Sigmoid colon (tissue), 7 donors: ENCODE results near the gene CD36. TPM values are rescaled to one million over a fixed set of nuclear protein-coding genes. Genes with fewer than 3 reads are reported as not detected.

Source experiments
- DNase-seq: peaks from one replicate; pipeline ENCODE4 v3.0.0-alpha.2; 2019
- H3K27ac ChIP-seq, 4 donors: fragments of 200-600 bp; sonication (generic); one replicate each; pipeline ENCODE4 v1.5.1; 2016 to 2019; ENCODE audit warnings: mild to moderate bottlenecking in 1 of 4
- H3K27me3 ChIP-seq, 3 donors: fragments of 200-600 bp; sonication (generic); one replicate each; pipeline ENCODE4 v1.5.1; 2019; ENCODE audit warnings: mild to moderate bottlenecking in 1 of 3
- H3K36me3 ChIP-seq, 4 donors: fragments of 200-600 bp; sonication (generic); one replicate each; pipeline ENCODE4 v1.5.1; 2016 to 2019
- H3K4me1 ChIP-seq, 4 donors: fragments of 200-600 bp; sonication (generic); one replicate each; pipeline ENCODE4 v1.5.1; 2017 to 2019
- H3K4me3 ChIP-seq, 4 donors: fragments of 200-600 bp; sonication (generic); one replicate each; pipeline ENCODE4 v1.5.1; 2017 to 2019; ENCODE audit warnings: mild to moderate bottlenecking in 2 of 4, moderate library complexity in 1 of 4
- H3K9me3 ChIP-seq, 4 donors: fragments of 200-600 bp in 3 of 4; sonication (generic) in 3 of 4; one replicate each; pipeline versions ENCODE4 v1.5.1 to v1.6.1; 2013 to 2019
- EP300 ChIP-seq, 4 donors: sonication (generic); formaldehyde crosslinking; IDR thresholded peaks; one replicate each; pipeline ENCODE4 v1.6.1; 2017; ENCODE audit warnings: antibody characterized with exemption in 4 of 4
- POLR2A ChIP-seq, 2 donors: fragments of 450-650 bp; IDR thresholded peaks; one replicate each; pipeline ENCODE4 v1.6.1; 2016; ENCODE audit warnings: antibody characterized with exemption in 2 of 2, mild to moderate bottlenecking in 2 of 2, moderate library complexity in 2 of 2
- POLR2AphosphoS5 ChIP-seq, 4 donors: sonication (generic); formaldehyde crosslinking; IDR thresholded peaks; one replicate each; pipeline ENCODE4 v1.6.1; 2017; ENCODE audit warnings: antibody characterized with exemption in 4 of 4
- WGBS, 2 donors: extraction: QIAGEN DNeasy Blood & Tissue Kit; methylation state at CpG; one replicate each; pipeline ENCODE4 v1.1.7; 2013; 5-methylcytosine and 5-hydroxymethylcytosine counted together
- intact Hi-C: fragments of 100-400 bp; cut with DNase I; formaldehyde crosslinking; loops from one replicate; pipeline ENCODE4 v1.15.1; 2023
- polyA plus RNA-seq, 3 donors: library from polyadenylated mRNA; stranded (reverse); fragments of 200-250 nt; gene quantifications; one replicate each; pipeline ENCODE4 v1.2.3, GENCODE V29; 2013
- total RNA-seq, 4 donors: library from RNA; depleted of rRNA; stranded (reverse); fragments of >200 nt; gene quantifications; one replicate each; pipeline ENCODE4 v1.1.0, GENCODE V29; 2016
- TF ChIP-seq, protein P1 (sequence below), 4 experiments: fragments of 450-650 bp in 3 of 4; fragments of 200-600 bp in 1 of 4; IDR thresholded peaks; one replicate each; pipeline ENCODE4 v1.5.1; 2016 to 2019; ENCODE audit warnings: antibody characterized with exemption in 4 of 4, mild to moderate bottlenecking in 3 of 4, moderate library complexity in 2 of 4
- donor health status: healthy with polysubstance abuse.
- donor health status: Bipolar disorder and iron deficiency.
- donor health status: healthy.

The CD36 gene
- total and polyA plus RNA-seq, 7 donors = 21.6 to 126 (median 58.9) TPM

DNA sequence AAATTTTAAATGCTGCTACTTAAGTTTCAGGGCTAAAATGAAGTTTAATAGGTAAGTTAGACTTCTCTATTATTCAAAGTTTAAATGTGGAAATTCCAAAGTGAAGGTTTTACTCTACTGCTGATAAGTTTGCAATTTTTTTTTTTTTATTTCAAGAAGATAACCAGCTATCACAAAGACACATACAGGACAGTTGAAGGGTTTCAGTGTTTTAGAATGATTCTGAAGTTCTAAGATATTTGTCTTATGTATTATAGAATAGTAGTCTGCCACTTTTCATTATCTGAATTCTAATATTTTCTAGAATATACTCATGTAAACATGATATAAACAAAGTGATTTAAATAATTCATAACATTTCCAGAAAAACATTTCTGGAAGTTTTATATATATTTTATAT is 7.0 kb upstream of the CD36 start:
- H3K36me3 ChIP-seq = no peaks in the 10 kb centered on the region
- no peak for TF ChIP-seq POLR2AphosphoS5 (IDR thresholded peaks at IDR 0.05)
- TF ChIP-seq, protein P1, sequence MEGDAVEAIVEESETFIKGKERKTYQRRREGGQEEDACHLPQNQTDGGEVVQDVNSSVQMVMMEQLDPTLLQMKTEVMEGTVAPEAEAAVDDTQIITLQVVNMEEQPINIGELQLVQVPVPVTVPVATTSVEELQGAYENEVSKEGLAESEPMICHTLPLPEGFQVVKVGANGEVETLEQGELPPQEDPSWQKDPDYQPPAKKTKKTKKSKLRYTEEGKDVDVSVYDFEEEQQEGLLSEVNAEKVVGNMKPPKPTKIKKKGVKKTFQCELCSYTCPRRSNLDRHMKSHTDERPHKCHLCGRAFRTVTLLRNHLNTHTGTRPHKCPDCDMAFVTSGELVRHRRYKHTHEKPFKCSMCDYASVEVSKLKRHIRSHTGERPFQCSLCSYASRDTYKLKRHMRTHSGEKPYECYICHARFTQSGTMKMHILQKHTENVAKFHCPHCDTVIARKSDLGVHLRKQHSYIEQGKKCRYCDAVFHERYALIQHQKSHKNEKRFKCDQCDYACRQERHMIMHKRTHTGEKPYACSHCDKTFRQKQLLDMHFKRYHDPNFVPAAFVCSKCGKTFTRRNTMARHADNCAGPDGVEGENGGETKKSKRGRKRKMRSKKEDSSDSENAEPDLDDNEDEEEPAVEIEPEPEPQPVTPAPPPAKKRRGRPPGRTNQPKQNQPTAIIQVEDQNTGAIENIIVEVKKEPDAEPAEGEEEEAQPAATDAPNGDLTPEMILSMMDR (IDR thresholded peaks at IDR 0.05) = no peak
- TF ChIP-seq EP300 (IDR thresholded peaks at IDR 0.05) = no peak
- no peak for TF ChIP-seq POLR2A (IDR thresholded peaks at IDR 0.05)
- no peak for DNase-seq
- H3K27me3 ChIP-seq = no peaks in the 10 kb centered on the region
- peak overlapping the region in 1 of 4 donors; percentile 51 for H3K27ac ChIP-seq
- intact Hi-C loops = no loop called here
- H3K9me3 ChIP-seq = no peaks in the 10 kb centered on the region
- H3K4me3 ChIP-seq = no peak overlapping the region
- H3K4me1 ChIP-seq = peaks cover 0 to 34% (median 16%) of the 10 kb centered on the region in 4 donors

DNA sequence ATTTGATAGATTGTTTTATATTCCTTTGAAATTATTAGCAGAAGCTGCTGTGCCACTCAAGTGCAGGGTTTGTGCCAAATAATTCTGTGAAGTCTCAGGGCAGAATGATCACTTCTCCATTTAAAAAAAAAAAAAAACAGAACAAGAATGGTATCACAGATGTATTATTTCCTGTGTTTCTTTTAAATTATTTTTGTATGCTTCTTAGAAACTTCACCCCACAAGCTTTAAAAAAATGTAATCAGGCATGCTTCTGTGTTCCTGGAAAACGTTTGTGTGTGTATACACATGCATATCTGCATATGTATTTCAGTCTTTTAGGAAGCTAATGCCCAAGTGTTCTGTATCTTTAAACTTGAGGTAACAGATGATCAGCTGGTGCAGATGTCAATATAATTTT is 6.3 kb upstream of the CD36 start:
- TF ChIP-seq, protein P1 (IDR thresholded peaks at IDR 0.05) = no peak
- no peak for TF ChIP-seq EP300 (IDR thresholded peaks at IDR 0.05)
- no peak for TF ChIP-seq POLR2A (IDR thresholded peaks at IDR 0.05)
- no peak for TF ChIP-seq POLR2AphosphoS5 (IDR thresholded peaks at IDR 0.05)
- H3K4me3 ChIP-seq = no peak overlapping the region

DNA sequence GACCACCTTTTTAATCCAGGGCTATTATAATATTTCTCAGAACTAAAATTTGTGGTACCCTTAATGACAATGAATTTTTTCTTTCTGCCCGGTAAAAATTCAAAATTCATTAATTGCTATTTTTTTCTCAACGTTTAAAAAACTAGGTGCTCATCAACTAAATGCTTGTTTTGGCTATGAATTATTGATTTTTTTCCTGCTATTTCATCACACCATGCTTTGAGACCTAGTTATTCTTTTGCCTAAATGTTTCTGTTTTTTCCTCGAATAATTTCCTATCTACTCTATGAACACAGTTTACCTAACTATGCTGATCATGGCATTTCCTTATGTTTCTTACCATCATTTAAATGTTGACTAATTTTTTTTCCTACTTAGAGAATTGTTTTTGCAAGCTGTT is 5.6 kb upstream of the CD36 start:
- Histone ChIP-seq H3K4me1 (peaks cover 0 to 48% (median 22%) of the 10 kb centered on the region in 4 donors), H3K27ac (no peak overlapping the region), H3K27me3 (no peaks in the 10 kb centered on the region), H3K9me3 (no peaks in the 10 kb centered on the region), H3K4me3 (no peak overlapping the region), H3K36me3 (no peaks in the 10 kb centered on the region)
- 51 to 86% methylated on average over 3 of the region's 3 CpGs for WGBS, 2 donors
- TF ChIP-seq POLR2A (IDR thresholded peaks at IDR 0.05) = no peak
- no peak for TF ChIP-seq POLR2AphosphoS5 (IDR thresholded peaks at IDR 0.05)
- no peak for TF ChIP-seq EP300 (IDR thresholded peaks at IDR 0.05)
- TF ChIP-seq, protein P1 (IDR thresholded peaks at IDR 0.05) = no peak
- DNase-seq = no peak
- intact Hi-C loops = no loop called here

More for the DNA sequence above, 6.3 kb upstream of the CD36 start:
- intact Hi-C loops = no loop called here
- no peaks in the 10 kb centered on the region for H3K9me3 ChIP-seq
- H3K27ac ChIP-seq = peak overlapping the region in 1 of 4 donors; percentile 8
- no peak for DNase-seq
- WGBS, 2 donors = 15 to 25% methylated on average over 1 of the region's 1 CpG
- H3K36me3 ChIP-seq = no peaks in the 10 kb centered on the region
- no peaks in the 10 kb centered on the region for H3K27me3 ChIP-seq
- H3K4me1 ChIP-seq = peaks cover 0 to 41% (median 18%) of the 10 kb centered on the region in 4 donors

DNA sequence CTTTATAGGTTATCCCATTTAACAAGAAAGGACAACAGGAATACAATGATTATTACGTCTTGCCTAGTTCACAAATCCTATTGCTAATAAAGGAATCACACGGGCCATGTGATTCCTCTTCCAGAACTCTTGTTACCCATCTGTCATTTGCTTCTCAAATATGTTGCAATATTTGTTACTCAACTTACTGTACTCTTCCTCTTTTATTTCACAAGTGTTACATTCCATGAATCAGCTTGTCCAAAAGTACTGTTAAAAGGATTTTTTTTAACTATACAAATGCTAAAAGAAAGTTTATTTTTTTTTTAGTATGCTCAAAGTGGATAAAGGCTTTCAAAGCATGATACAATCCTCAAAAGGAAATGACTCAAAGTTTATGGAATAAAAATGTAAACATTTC is 3.9 kb upstream of the CD36 start:
- TF ChIP-seq POLR2AphosphoS5 (IDR thresholded peaks at IDR 0.05) (peak; percentile 25 to 74 (median 58)), EP300 (IDR thresholded peaks at IDR 0.05) (peak in 2 of 4 donors; percentile 13 to 50)
- TF ChIP-seq, protein P1 (IDR thresholded peaks at IDR 0.05) = no peak
- H3K9me3 ChIP-seq = no peaks in the 10 kb centered on the region
- H3K4me3 ChIP-seq = no peak overlapping the region
- 47 to 65% methylated on average over 2 of the region's 2 CpGs for whole genome bisulfite sequencing, 2 donors
- peaks cover 0 to 49% (median 24%) of the 10 kb centered on the region in 4 donors for H3K4me1 ChIP-seq
- intact Hi-C loops = no loop called here
- DNase-seq = no peak
- H3K27ac ChIP-seq = no peak overlapping the region
- no peaks in the 10 kb centered on the region for H3K36me3 ChIP-seq
- H3K27me3 ChIP-seq = no peaks in the 10 kb centered on the region

DNA sequence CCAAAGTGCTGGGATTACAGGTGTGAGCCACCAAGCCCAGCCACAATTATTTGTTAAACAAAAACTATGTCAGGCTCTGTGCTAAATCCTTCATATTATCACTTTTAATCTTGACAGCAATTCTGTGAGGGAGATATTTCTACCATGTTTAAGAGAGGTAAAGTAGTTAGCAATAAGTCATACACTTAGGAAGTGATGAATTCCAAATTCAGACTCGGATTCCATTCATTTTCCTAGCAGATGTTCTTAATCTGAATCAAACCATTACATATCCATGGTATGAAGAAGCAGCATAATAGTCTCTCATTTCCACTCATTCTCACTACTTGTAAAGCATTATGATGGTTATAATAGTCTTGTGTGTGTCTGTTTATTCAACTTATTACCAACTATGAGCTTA is 2.9 kb upstream of the CD36 start:
- no peak for DNase-seq
- no peaks in the 10 kb centered on the region for H3K9me3 ChIP-seq
- no peak overlapping the region for H3K27ac ChIP-seq
- H3K36me3 ChIP-seq = no peaks in the 10 kb centered on the region
- no peaks in the 10 kb centered on the region for H3K27me3 ChIP-seq
- peaks cover 0 to 50% (median 24%) of the 10 kb centered on the region in 4 donors for H3K4me1 ChIP-seq
- 75 to 85% methylated on average over 1 of the region's 1 CpG for WGBS, 2 donors
- intact Hi-C loops = no loop called here
- TF ChIP-seq POLR2AphosphoS5 (IDR thresholded peaks at IDR 0.05) (no peak), EP300 (IDR thresholded peaks at IDR 0.05) (no peak), POLR2A (IDR thresholded peaks at IDR 0.05) (no peak)
- TF ChIP-seq, protein P1 (IDR thresholded peaks at IDR 0.05) = no peak
- H3K4me3 ChIP-seq = no peak overlapping the region
